Kidney epithelial cell (primary cell): ENCODE measurements around the gene SPINK5. TPM values are rescaled to one million over a fixed set of nuclear protein-coding genes. Genes with fewer than 3 reads are reported as not detected.

Experiments
- DNase-seq: peaks from one replicate; pipeline ENCODE4 v3.0.0-alpha.2; 2010; ENCODE audit warnings: low read depth
- H3K27me3 ChIP-seq: 2 replicates; pipeline ENCODE4 v1.6.0; 2011; ENCODE audit warnings: low read length; ENCODE audit not compliant: control insufficient read depth, insufficient read depth
- H3K36me3 ChIP-seq: 2 replicates; pipeline ENCODE4 v1.5.1; 2011; ENCODE audit warnings: low read length; ENCODE audit not compliant: control insufficient read depth, insufficient read depth
- H3K4me3 ChIP-seq: 2 replicates; pipeline ENCODE4 v1.5.1; 2011; ENCODE audit warnings: low read depth, mild to moderate bottlenecking, control low read depth, low read length
- CTCF ChIP-seq: IDR thresholded peaks from 2 replicates; pipeline ENCODE4 v1.5.1; 2011; ENCODE audit warnings: mild to moderate bottlenecking, moderate library complexity, low read length, control low read depth, inconsistent platforms; ENCODE audit not compliant: insufficient read depth, poor library complexity, severe bottlenecking
- total RNA-seq: library from RNA; depleted of rRNA; stranded (reverse); fragments of >200 nt; gene quantifications from 2 replicates; pipeline ENCODE4 v1.2.3, GENCODE V29; 2015

Gene SPINK5
- total RNA-seq, 1 donor from 2014 or later, result 0.04 TPM

DNA sequence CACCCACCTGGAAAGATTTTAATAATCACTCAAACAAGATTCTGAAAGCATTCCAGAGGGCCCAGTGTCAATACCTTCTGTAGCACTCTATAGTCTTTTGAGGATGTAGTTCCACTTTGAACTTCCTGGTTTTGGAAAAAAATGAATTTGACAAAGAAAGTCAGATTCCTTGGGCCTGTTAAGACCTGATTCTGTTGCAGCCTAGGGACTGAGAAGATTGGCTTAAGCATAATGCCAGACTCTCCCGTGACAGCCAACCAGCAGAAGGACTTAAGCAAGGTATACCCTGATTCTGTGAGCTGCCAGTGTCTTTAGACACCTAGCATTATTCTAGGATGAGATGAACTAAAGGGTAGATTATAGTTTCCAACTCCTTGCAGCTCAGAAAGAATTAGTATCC, 6.8 kb downstream of the SPINK5 start:
- Histone ChIP-seq H3K27me3 (no peaks in the 10 kb centered on the region), H3K4me3 (no peak overlapping the region), H3K36me3 (no peaks in the 10 kb centered on the region)
- no peak for DNase-seq
- no peak for TF ChIP-seq CTCF

DNA sequence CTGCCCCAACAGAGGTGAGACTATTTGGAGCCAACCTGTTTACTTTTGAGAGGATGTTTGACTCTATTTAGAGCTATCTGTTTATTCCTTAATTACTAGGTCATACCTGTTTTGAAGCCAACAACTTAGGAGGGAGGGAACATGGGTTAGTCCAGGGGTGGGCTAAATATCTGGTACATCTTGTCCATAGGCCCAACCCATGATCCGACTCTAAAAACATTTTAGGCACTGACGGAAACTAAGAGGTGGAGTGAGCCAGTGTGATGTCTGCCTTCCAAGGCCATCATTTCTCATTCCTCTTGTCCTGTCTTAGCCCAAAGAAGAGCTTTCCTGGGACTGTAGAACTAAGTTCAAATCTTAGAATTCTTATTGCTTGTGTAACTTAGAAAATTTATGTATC, 8.4 kb downstream of the SPINK5 start:
- Histone ChIP-seq H3K27me3 (no peaks in the 10 kb centered on the region), H3K4me3 (no peak overlapping the region), H3K36me3 (no peaks in the 10 kb centered on the region)
- DNase-seq, result no peak
- no peak for TF ChIP-seq CTCF

- Histone ChIP-seq H3K4me3 (no peak overlapping the region), H3K27me3 (no peaks in the 10 kb centered on the region), H3K36me3 (no peaks in the 10 kb centered on the region)
- no peak for TF ChIP-seq CTCF
- no peak for DNase-seq
Observed at GRCh38 chr5:148075529-148075928, 11.7 kb downstream of the SPINK5 start.

- DNase-seq, result no peak
- Histone ChIP-seq H3K36me3 (no peaks in the 10 kb centered on the region), H3K27me3 (no peaks in the 10 kb centered on the region), H3K4me3 (no peak overlapping the region)
- TF ChIP-seq CTCF, result no peak
Observed at GRCh38 chr5:148083203-148083602, 19.4 kb downstream of the SPINK5 start.

DNA sequence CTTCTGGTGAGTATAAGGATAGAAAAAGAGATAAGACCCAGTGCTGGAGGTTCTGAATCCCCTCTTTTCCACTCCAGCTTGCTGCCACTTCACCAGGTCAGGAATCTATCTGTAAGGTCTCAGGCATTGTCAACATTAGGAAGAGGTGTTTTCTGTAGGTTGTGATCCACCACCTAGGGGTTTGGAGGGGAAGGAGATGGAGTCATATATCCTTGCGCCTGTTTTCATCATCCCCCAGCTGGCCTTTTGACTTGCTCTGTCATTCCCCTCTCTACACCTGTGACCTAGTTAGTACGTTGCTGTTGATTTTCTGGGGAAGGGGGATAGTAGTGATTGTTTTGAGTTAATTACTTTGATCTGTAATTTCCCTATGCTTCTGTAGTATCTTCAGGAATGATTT, 20.5 kb downstream of the SPINK5 start:
- DNase-seq, result no peak
- H3K27me3 ChIP-seq, result no peaks in the 10 kb centered on the region
- H3K36me3 ChIP-seq, result no peaks in the 10 kb centered on the region
- TF ChIP-seq CTCF, result no peak
- H3K4me3 ChIP-seq, result no peak overlapping the region

DNA sequence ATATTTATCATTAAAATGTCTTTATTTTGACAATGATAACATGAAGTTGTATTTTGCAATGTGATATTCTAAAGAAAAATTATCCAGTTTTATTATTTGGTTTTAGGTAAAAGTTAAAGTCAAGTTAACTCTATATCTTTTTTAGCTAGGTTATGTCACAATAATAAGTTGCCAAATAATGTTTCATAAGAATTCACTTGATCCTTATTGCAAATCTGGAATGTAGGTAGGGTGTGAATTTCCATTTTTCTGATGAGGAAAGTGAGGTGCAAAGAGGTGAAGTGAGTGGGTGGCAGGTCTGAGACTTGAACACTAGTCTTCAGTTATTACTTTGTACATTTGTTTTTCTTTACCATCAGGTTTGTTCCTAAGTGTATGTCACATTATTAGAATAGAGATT, 21.5 kb downstream of the SPINK5 start:
- no peak for TF ChIP-seq CTCF
- no peaks in the 10 kb centered on the region for H3K36me3 ChIP-seq
- DNase-seq, result no peak

More for the DNA sequence above, 21.5 kb downstream of the SPINK5 start:
- Histone ChIP-seq H3K27me3 (no peaks in the 10 kb centered on the region), H3K4me3 (no peak overlapping the region)
